NCI-H526 (cell line): ENCODE results near the gene PTCH1.

Source experiments
- DNase-seq, 2 experiments: peaks; one replicate each; lab custom pipeline; 2025; lab: John Stamatoyannopoulos, UW

The PTCH1 gene

GRCh38 chr9:95512709-95513095 lies 4.1 kb downstream of the PTCH1 start:
- no peak for DNase-seq

- DNase-seq, result peak; percentile 14 to 48
Measured at GRCh38 chr9:95511952-95512708, 4.6 kb downstream of the PTCH1 start.

DNA sequence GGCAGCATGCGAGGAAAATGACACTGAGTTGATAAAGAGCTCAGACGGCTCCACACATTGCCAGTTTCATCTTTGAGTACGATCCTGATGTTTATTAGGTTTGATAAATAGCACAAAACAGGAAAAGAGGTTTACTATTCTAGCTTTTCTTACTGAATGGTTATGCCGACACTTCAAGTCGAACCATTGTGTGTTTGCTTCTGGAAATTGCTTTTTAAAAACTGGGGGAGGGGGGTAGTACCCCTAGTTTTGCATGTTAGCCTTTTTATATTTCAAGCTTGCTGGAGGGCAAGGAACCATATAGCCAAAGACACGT lies 5.2 kb downstream of the PTCH1 start:
- no peak for DNase-seq

DNA sequence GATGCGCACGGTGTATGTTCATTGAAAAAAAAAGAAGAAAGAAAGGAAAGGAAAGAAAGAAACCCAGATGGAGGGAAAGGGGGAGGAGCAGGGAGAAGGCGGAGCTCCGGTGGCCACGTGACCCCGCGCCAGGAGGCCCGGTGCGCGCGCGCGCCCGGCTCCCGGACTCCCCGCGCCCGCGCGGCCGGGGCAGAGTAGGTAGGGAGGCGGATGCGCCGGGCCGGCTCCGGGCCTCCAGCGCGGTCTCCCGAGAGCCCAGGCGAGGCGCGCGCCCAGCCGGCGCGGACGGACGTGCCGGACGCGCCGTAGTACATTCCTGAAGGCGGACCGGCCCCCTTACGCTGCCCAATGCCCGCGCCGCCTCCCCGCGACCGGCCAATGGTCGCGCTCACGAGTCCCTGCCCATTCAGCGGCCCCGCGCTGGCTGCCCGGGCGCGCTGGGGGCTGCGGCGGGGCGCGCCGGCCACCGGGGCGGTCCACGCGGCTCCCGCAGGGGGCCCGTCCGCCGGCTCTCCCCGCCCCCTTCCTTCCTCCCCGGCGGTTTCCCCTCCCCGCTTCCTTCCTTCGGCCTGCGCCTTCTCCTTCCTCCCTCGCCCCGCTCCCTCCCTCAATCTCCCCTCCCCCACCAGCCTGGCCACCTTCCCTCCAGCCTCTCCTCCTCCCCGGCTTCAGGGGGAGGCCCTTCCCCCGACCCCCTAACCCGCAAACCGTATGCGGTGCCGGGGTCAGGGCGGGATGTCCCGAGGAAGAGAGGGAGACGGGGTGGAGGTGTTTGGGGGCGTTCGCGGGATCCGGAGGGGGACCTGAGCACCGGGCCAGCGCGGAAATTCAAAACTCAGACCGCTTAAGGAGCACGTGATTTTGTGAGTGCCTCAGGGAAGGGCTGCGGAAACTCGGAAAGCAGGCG lies 5.8 kb downstream of the PTCH1 start:
- DNase-seq, result peak; percentile 70 to 92

- peak in 1 of 2 experiments; percentile 49 for DNase-seq
Measured at GRCh38 chr9:95509851-95510708, 6.7 kb downstream of the PTCH1 start.

GRCh38 chr9:95508968-95509850 lies 7.6 kb downstream of the PTCH1 start:
- DNase-seq, result peak; percentile 66 to 85

- DNase-seq, result peak in 1 of 2 experiments; percentile 53
Measured at GRCh38 chr9:95508242-95508967, 8.4 kb downstream of the PTCH1 start.

- DNase-seq, result peak; percentile 52 to 53
Measured at GRCh38 chr9:95507464-95508241, 9.1 kb downstream of the PTCH1 start.

GRCh38 chr9:95506678-95507463 lies 9.9 kb downstream of the PTCH1 start:
- DNase-seq, result peak; percentile 8 to 57

GRCh38 chr9:95506428-95506677 lies 10.4 kb downstream of the PTCH1 start:
- peak in 1 of 2 experiments; percentile 57 for DNase-seq

- peak in 1 of 2 experiments; percentile 74 for DNase-seq
Measured at GRCh38 chr9:95505717-95506427, 10.9 kb downstream of the PTCH1 start.

GRCh38 chr9:95505072-95505716 lies 11.6 kb downstream of the PTCH1 start:
- peak in 1 of 2 experiments; percentile 12 for DNase-seq

DNA sequence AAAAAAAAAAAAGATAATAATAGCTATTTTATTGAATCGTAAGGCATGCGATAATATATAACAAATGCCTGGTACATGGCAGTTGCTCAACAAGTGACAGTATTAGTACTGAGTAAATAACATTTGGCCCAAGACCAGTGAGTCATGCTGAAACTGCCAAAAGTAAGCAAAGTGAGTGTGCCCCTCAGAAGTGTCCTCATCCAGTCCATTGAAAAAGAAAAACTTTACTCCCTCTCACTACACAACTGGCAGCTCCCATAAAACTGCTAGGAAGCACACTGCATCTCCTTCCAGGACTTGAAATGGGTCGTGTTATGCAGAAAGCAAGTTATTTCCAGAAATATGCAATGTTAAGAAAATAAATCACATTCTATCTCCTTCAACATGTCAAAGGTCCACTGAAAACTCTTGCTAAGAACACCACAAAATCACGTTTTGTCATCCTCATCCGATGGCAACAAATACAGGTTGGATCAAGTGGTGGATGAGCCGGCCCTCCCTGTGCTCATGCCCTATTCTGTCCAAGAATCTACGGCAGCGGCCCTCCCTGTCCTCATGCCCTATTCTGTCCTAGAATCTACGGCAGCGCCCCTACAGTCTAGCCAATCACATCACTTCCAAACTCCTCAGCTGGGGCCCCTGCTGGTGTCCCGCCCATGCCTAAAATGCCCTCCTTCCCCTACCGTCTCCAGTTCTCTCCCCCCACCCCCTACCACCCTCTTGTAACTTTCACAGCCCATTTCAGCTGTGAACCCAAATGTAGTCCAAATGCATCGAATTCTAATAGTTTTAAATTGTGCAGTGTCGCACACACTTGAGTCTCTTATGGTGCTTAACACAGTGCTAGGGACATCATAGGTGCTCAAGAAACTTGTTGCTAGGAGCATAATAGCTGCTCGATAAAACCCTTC lies 12.5 kb downstream of the PTCH1 start:
- DNase-seq, result peak in 1 of 2 experiments; percentile 13

GRCh38 chr9:95503369-95503768 lies 13.4 kb downstream of the PTCH1 start:
- DNase-seq, result no peak

DNA sequence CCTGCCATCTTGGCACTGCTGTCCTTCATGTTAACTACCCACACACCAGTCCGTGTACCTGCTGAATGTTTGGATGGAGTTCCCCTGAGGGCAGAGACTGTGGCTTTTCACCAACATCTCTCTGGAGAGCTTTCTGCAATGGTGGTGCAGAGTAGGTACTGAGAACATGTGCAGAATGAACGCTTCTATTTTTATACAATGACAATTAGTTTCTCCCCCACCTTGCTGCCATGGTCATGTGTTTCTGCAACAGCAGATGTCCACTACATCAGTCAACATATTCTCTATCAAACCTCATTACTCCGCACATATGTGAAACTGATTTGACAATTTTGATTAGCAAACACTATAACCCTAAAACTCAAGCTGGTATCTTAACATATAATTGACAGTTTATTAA lies 14.5 kb downstream of the PTCH1 start:
- no peak for DNase-seq

GRCh38 chr9:95499847-95500246 lies 16.9 kb downstream of the PTCH1 start:
- DNase-seq, result no peak
